GM15510 (cell line): ENCODE measurements around the gene DMKN.

Source experiments
- POLR2A ChIP-seq: IDR thresholded peaks from 3 replicates; pipeline ENCODE4 v1.6.1; 2011; ENCODE audit warnings: borderline replicate concordance; ENCODE audit not compliant: insufficient read length; ENCODE audit errors: extremely low read depth

The DMKN gene

GRCh38 chr19:35470128-35470527 is 43.3 kb downstream of the DMKN start:
- no peak for TF ChIP-seq POLR2A

GRCh38 chr19:35468637-35469036 is 44.8 kb downstream of the DMKN start:
- no peak for TF ChIP-seq POLR2A

GRCh38 chr19:35466259-35466658 is 47.2 kb downstream of the DMKN start:
- TF ChIP-seq POLR2A = no peak

GRCh38 chr19:35462476-35462953 is 50.9 kb downstream of the DMKN start:
- no peak for TF ChIP-seq POLR2A

GRCh38 chr19:35461060-35461459 is 52.4 kb downstream of the DMKN start:
- TF ChIP-seq POLR2A = no peak

- no peak for TF ChIP-seq POLR2A
These were observed 52.8 kb downstream of the DMKN start for GRCh38 chr19:35460608-35461007.

- TF ChIP-seq POLR2A = no peak
These were observed 53.9 kb downstream of the DMKN start for GRCh38 chr19:35459414-35460082.

- no peak for TF ChIP-seq POLR2A
These were observed 54.6 kb downstream of the DMKN start for GRCh38 chr19:35458731-35459391.

- TF ChIP-seq POLR2A = no peak
These were observed 55.3 kb downstream of the DMKN start for GRCh38 chr19:35458192-35458591.

- no peak for TF ChIP-seq POLR2A
These were observed 56.3 kb downstream of the DMKN start for GRCh38 chr19:35457173-35457572.

GRCh38 chr19:35455616-35456201 is 57.7 kb downstream of the DMKN start:
- no peak for TF ChIP-seq POLR2A

GRCh38 chr19:35454663-35455062 is 58.8 kb downstream of the DMKN start:
- no peak for TF ChIP-seq POLR2A

- no peak for TF ChIP-seq POLR2A
These were observed 61.9 kb downstream of the DMKN start for GRCh38 chr19:35451338-35452096.

- TF ChIP-seq POLR2A = no peak
These were observed 63.9 kb downstream of the DMKN start for GRCh38 chr19:35449359-35450043.
